NCI-H2171 treated with DMSO at 0.1 percent for 48 hours (cell line): Measurements from ENCODE around the gene SCN3A.

Experiments used
- DNase-seq: peaks from one replicate; lab custom pipeline; 2025; lab: John Stamatoyannopoulos, UW

Gene SCN3A

GRCh38 chr2:165191096-165191728 lies 12.6 kb downstream of the SCN3A start:
- no peak for DNase-seq

DNA sequence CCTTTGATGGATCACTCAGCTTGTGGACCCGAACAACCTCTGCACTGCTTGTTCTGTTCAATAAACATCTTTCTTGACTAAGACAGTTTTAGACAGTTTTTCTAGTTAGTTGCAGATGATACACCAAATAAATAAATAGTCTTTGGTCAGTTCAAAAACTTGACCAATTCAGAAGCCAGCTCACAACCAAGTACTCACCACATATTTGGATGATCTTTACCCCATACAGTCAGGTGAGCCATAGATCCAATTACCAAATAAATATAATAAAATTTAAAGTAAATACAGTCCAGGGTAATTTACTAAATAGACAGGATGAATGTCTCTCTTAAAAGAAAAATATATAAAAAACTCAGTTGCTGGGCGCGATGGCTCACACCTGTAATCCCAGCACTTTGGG lies 18.2 kb downstream of the SCN3A start:
- DNase-seq: no peak

DNA sequence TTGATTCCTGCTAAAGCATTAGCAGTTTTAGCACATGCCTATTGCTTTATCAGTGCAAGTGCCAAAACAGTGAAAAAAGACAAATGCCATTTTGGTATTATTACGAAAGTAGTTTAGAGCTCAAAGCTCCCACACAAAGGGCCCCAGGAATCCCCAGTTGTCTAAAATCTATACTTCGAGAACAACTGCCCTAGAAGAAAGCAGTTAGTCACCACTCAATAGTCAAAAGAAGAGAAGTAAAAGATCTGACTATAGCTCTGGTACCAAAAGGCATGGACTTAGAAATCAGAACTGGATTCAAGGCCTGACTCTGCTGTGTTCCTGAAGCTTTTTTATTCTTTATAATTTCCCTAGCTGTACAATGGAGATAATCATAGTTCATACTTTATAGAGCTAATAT lies 21.8 kb downstream of the SCN3A start:
- DNase-seq: no peak

GRCh38 chr2:165176780-165177179 lies 27.1 kb downstream of the SCN3A start:
- DNase-seq: no peak

DNA sequence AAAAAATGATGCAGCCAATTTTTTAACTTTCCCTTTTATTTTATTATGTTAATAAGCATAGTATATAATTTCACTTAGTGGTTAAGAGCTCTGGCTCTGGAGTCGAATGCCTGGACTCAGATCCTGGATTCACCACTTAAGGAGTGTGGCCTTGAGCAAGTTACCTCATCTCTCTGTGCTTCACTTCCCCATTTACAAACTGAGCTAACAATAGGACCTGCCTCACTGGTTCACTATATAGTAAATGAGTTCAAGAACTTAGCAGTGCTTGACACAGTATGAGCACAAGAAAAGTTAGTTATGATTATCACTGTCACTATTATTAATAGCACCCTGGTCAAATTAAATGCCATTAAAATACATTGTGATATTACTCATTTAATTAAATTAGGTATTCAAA lies 30.6 kb downstream of the SCN3A start:
- DNase-seq: no peak

- DNase-seq: no peak
Measured at GRCh38 chr2:165164201-165164600, 39.6 kb downstream of the SCN3A start.

- DNase-seq: no peak
Measured at GRCh38 chr2:165163761-165164160, 40.1 kb downstream of the SCN3A start.

- DNase-seq: no peak
Measured at GRCh38 chr2:165162466-165162865, 41.4 kb downstream of the SCN3A start.

- DNase-seq: no peak
Measured at GRCh38 chr2:165161510-165161909, 42.3 kb downstream of the SCN3A start.

- DNase-seq: no peak
Measured at GRCh38 chr2:165157160-165157559, 46.7 kb downstream of the SCN3A start.

GRCh38 chr2:165155152-165155551 lies 48.7 kb downstream of the SCN3A start:
- DNase-seq: no peak

GRCh38 chr2:165149439-165149838 lies 54.4 kb downstream of the SCN3A start:
- DNase-seq: no peak

DNA sequence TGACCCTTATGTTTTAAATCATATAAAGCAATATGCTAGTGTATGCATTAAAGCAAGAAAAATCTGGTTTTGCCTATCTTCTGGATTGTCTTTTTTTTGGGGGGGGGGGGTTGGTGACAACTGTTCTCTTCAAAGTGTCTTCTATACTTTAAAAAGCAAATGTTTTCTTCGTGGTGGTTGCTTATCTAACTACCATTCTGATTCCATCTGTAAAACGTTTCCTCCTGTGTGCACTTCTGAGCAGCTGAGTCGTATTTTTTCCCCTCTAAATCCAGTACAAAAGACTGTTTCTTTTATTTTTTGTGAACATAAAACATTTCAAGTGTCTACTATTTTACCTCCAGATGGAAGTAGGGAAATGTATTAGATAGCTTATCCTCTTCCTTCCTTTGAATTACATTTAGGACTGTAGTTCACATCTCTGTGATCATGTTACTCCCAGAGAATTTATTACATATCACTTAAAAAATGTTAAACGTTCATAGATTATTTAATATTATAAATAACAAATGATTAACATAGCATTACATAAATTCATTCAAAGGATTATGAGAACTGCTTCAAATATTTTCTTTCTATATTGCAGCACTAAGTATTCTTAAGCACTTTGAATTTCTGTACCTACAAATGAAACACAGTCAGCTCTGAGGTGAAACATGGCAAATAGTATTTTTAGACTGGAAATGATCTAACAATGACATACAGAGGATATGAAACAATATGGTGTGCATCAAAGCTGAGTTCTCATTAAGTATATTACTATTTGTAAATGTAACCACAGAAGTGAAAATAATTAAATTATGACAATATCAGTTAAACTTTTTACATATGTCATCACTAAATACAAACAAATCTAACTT lies 56.4 kb downstream of the SCN3A start:
- no peak for DNase-seq

DNA sequence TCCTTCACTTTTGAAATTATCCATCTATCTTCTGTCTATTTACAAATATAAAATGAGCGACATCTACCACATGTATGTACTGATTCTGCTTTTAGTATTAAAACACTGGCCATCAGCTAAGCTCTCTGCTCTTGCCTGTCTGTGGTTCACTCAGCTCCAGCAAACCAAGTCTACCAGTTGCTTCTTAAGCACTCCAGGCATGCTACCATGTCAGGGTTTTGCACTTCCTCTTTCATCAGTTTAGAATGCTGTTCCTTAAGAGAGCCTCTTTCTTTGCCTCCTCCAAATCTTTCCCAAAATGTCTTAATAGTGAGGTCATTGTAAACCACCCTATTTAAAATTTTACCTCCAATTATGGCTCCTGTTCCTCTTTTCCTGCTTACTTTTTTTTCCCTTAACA lies 59.5 kb downstream of the SCN3A start:
- DNase-seq: no peak

GRCh38 chr2:165141601-165142354 lies 62.1 kb downstream of the SCN3A start:
- DNase-seq: no peak

DNA sequence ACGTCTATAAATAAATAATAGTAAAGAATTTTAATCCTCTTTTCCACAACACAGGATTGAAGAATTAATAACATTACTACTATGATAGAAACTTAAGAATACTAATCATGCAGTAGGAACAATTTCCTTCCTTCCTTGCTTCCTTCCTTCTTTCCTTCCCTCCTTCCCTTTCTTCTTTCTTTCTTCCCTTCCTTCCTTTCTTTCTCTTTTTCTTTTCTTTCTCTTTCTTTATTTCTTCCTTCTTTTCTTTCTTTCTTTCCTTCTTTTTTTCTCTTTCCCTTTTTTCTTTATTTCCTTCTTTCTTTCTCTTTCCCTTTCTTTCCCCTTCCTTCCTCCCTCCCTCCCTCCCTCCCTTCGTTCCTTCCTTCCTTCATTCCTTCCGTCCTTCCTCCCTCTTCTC lies 77.6 kb downstream of the SCN3A start:
- DNase-seq: no peak

- no peak for DNase-seq
Measured at GRCh38 chr2:165122521-165122920, 81.3 kb downstream of the SCN3A start.

GRCh38 chr2:165120740-165121467 lies 82.9 kb downstream of the SCN3A start:
- no peak for DNase-seq

DNA sequence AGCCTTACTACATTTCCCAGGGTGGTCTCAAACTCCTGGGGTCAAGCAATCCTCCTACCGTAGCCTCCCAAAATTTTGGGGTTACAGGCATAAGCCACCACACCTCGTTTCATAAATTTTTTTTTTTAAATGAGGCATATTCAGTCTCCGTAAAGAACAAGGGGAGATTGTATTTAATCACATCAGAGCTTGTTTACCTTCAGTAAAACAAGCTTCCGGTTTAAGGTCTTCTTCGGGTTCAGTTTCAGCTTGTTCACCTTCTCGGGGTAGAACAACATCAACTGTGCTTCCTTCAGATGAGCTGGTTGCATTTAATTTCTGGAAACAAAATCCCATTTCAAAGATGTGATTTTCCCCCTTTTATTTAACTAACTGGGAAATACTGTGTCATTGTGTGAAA lies 88.6 kb downstream of the SCN3A start:
- DNase-seq: no peak

DNA sequence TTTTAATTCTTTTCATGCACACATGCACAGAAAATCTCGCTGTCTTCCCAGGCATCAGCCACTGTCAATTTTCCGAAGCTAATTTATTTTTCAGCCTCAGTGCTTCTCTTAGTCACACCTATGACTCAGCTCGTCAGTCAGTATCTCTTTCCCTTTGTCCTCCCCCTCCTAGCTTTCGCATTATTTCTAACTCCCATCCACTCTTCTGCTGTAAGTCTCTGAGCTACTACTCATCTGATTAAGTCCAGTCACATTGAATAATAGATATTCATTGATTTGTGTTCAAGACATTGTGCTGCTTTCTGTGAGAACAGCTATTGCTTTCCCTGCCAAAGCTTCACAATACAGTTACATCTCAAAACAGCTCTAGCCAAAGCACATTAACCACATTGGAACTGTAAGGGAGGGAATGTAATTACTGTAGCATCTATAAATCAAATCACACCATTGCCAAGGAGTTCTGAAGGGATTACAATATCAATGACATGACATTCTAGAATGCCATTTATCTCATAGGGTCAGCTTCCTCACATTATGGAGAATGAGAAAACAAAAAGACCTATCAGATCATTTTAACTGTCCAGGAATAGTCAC lies 89.4 kb downstream of the SCN3A start:
- peak; percentile 67 for DNase-seq

- DNase-seq: peak; percentile 54
Measured at GRCh38 chr2:165113414-165113813, 90.4 kb downstream of the SCN3A start.

GRCh38 chr2:165112789-165113188 lies 91.1 kb downstream of the SCN3A start:
- no peak for DNase-seq
